ENCODE data around the gene PDF.

Gene PDF

GRCh38 chr16:69324013-69324531 is 6.3 kb downstream of the PDF start:
- no peak for TF ChIP-seq CTCF (IDR thresholded peaks at IDR 0.05; ENCODE audit: control insufficient read depth, insufficient read depth, low read depth, low read length, missing control alignments)
- H3K4me3 ChIP-seq (ENCODE audit: control insufficient read depth, low read depth, low read length) = no peak overlapping the region
- no peak for DNase-seq (ENCODE audit: low read depth)

GRCh38 chr16:69323415-69323814 is 7.0 kb downstream of the PDF start:
- no peak for DNase-seq (ENCODE audit: low read depth)
- TF ChIP-seq CTCF (IDR thresholded peaks at IDR 0.05; ENCODE audit: control insufficient read depth, insufficient read depth, low read depth, low read length, missing control alignments) = no peak
- no peak overlapping the region for H3K4me3 ChIP-seq (ENCODE audit: control insufficient read depth, low read depth, low read length)

GRCh38 chr16:69322343-69322742 is 8.0 kb downstream of the PDF start:
- no peak for TF ChIP-seq CTCF (IDR thresholded peaks at IDR 0.05; ENCODE audit: control insufficient read depth, insufficient read depth, low read depth, low read length, missing control alignments)
- no peak overlapping the region for H3K4me3 ChIP-seq (ENCODE audit: control insufficient read depth, low read depth, low read length)
- DNase-seq (ENCODE audit: low read depth) = no peak

GRCh38 chr16:69321080-69321479 is 9.3 kb downstream of the PDF start:
- no peak for TF ChIP-seq CTCF (IDR thresholded peaks at IDR 0.05; ENCODE audit: control insufficient read depth, insufficient read depth, low read depth, low read length, missing control alignments)
- no peak overlapping the region for H3K4me3 ChIP-seq (ENCODE audit: control insufficient read depth, low read depth, low read length)
- no peak for DNase-seq (ENCODE audit: low read depth)

- no peak for DNase-seq (ENCODE audit: low read depth)
- TF ChIP-seq CTCF (IDR thresholded peaks at IDR 0.05; ENCODE audit: control insufficient read depth, insufficient read depth, low read depth, low read length, missing control alignments) = no peak
- H3K4me3 ChIP-seq (ENCODE audit: control insufficient read depth, low read depth, low read length) = no peak overlapping the region
These were observed 9.7 kb downstream of the PDF start for GRCh38 chr16:69320740-69321073.

GRCh38 chr16:69319826-69320739 is 10.3 kb downstream of the PDF start:
- DNase-seq (ENCODE audit: low read depth) = no peak
- H3K4me3 ChIP-seq (ENCODE audit: control insufficient read depth, low read depth, low read length) = no peak overlapping the region
- TF ChIP-seq CTCF (IDR thresholded peaks at IDR 0.05; ENCODE audit: control insufficient read depth, insufficient read depth, low read depth, low read length, missing control alignments) = no peak
